ENCODE measurements around the gene CLCN7.
"Not testable (repeated sequence)": the region's sequence is repeated elsewhere in the genome, so short reads cannot be mapped to it uniquely, and the experiment has no call there.

The CLCN7 gene

DNA sequence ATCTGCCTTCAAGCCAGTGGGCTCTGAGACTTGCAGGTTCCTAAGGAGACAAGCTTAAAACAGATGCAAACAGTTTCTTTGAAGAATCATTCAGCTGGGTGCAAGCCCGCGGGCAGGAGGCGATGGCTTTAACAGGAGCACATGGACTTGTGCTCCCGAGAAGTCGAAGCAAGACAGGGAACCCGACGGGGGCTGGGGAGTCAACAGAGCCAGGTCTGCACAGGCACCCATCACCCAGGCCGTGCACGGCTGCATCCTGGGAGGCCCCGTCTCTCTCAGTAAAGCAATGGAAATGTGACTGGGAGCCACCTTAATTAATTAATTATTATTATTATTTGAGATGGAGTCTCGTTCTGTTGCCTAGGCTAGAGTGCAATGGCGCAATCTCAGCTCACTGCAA, 14.2 kb upstream of the CLCN7 start:
- H3K36me3 Mint-ChIP-seq (ENCODE audit: insufficient read depth): peaks cover 3% of the 10 kb centered on the region
- H3K27me3 Mint-ChIP-seq: no peaks in the 10 kb centered on the region
- H3K4me1 Mint-ChIP-seq: peaks cover 9% of the 10 kb centered on the region
- no peak for DNase-seq (ENCODE audit: low spot score in 2 of 2)
- ATAC-seq (replicated peaks; ENCODE audit: extremely low read depth, poor library complexity, severe bottlenecking): no peak
- H3K27ac Mint-ChIP-seq (ENCODE audit: low read depth): no peak overlapping the region
- no peak overlapping the region for H3K4me3 Mint-ChIP-seq
- no peaks in the 10 kb centered on the region for H3K9me3 Mint-ChIP-seq

DNA sequence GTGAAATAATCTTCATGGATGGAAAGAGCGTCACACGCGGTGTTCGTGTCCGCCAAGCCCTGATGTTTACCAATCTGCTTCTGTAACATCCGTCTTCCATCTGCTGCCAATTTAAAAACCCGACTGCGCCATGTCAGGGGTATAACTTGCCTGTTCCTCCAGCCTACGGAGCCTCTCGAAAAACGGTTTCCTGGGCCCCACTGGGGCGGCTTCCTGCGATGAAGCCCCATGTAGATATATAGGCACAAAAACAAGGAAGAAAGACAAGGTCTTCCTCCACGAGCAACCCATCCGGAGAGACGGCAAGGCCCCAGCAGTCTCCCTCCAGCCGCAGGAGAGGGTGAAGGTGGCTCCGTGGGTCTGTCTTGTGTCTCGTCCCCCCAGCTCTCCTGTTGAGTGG, 13.8 kb upstream of the CLCN7 start, which contains the start of gene PTX4:
TSS of gene PTX4 (minus strand) at position 326 of the 400 bp plus-strand sequence. CDS start at position 291, 35 bp downstream.
- H3K4me1 Mint-ChIP-seq: peaks cover 9% of the 10 kb centered on the region
- no peaks in the 10 kb centered on the region for H3K27me3 Mint-ChIP-seq
- DNase-seq (ENCODE audit: low spot score in 2 of 2) (no peak), ATAC-seq (replicated peaks; ENCODE audit: extremely low read depth, poor library complexity, severe bottlenecking) (no peak)
- peak within 1 kb of the TSS; percentile 12 for H3K27ac Mint-ChIP-seq (ENCODE audit: low read depth)
- H3K9me3 Mint-ChIP-seq: no peaks in the 10 kb centered on the region
- H3K36me3 Mint-ChIP-seq (ENCODE audit: insufficient read depth): peaks cover 3% of the 10 kb centered on the region
- H3K4me3 Mint-ChIP-seq: no peak within 1 kb of the TSS

DNA sequence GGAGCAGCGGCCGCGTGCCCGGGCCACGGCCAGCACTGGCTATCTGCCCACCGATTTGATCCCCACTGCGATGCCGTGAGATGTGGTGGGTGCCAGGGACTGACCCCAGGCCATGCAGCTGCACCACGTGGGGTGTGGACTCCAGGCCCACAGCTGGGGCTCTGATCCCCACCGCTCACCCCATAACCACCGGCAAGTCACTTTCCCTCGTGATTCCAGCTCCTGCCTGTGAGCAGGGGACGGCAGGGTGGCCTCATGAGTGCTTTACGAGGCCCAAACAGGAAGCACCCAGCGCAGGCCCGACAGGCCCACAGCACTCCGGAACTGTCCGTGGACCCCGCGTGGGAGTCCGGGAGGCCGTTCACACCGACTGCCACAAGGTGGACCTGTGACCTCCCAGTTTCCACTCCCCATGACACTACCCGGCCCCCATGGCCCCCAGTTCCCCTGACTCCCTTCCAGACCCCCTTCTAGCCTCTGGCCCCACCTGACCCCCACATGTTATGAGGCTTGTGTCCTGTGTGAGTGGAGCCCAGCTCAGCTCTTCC, 13.3 kb upstream of the CLCN7 start:
- peaks cover 9% of the 10 kb centered on the region for H3K4me1 Mint-ChIP-seq
- H3K36me3 Mint-ChIP-seq (ENCODE audit: insufficient read depth): peaks cover 3% of the 10 kb centered on the region
- ATAC-seq (replicated peaks; ENCODE audit: extremely low read depth, poor library complexity, severe bottlenecking) (no peak), DNase-seq (ENCODE audit: low spot score in 2 of 2) (no peak)
- peak overlapping the region; percentile 12 for H3K27ac Mint-ChIP-seq (ENCODE audit: low read depth)
- no peaks in the 10 kb centered on the region for H3K27me3 Mint-ChIP-seq
- H3K4me3 Mint-ChIP-seq: no peak overlapping the region
- H3K9me3 Mint-ChIP-seq: no peaks in the 10 kb centered on the region

DNA sequence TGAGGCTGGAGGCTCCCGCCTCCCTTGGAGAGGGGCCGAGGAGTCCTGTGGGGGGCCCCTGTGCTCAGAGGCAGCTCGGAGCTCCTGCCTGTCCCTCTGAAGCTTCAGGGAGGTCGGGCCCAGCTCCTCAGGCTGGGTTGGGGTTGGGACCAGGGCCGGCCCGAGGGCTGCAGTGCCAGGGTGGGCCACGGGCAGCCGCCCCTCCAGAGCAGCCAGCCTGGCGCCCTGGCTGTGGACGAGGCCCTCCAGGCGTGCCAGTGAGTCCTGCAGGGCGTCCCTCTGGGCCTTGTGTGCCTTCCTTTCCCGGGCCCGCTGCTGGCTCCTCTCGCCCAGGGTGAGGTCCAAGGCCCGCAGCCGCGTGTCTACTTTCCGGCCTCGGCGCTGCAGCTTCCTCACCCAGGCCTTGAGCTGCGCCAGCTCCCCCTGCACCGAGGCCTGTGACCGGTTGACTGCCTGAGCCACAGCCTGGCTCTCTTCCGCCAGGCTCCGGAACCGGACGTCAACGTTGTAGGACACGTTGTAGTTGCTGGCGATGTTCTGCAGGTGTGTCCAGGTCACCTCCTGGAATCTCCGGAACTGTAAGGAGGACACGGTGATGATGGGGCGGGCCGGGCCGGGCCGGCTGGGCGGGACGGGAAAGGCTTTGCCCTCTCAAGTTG, 12.7 kb upstream of the CLCN7 start:
- Mint-ChIP-seq H3K4me3 (no peak overlapping the region), H3K27ac (ENCODE audit: low read depth) (no peak overlapping the region)
- no peak for ATAC-seq (replicated peaks; ENCODE audit: extremely low read depth, poor library complexity, severe bottlenecking)

DNA sequence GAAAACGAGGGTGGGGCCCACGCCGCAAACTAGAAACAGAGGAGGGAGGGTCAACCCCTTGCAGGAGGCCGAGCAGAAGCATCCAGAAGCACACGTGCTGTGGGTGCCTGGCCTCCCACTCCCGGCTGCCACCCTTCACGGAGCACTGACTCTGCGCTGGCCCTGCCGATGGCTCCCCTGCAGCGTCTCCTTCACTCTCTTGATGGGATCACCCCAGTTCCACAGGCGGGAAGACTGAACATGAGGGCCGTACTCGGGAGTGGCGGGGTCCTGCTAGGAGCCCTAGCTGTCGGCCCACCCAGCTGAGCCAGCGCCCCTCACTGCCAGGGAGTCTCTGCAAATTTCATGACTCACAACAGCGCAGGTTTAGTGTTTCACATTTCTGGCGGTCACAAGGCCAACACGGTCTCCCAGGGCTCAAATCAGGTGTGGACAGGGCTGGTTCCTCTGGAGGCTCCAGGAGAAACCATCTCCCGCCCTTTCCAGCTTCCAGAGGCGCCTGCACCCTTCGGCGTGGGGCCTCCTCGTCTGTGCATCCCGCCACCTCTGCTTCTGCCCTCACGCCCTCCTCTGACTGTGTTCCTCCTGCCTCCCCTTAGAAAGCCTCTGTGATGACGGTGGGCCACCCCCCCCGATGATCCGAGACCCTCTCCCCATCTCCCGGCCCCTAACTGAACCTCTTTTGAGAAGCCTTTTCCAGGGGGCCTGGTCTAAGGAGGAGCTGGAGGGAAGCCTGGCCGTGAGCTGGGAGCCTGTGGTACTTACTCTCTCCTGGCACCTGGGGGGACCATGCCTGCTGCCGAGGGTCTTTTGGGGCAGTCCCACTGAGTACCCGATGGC, 11.9 kb upstream of the CLCN7 start:
- no peak for ATAC-seq (replicated peaks; ENCODE audit: extremely low read depth, poor library complexity, severe bottlenecking)
- H3K27me3 Mint-ChIP-seq: no peaks in the 10 kb centered on the region
- H3K4me1 Mint-ChIP-seq: no peaks in the 10 kb centered on the region

More for the DNA sequence above, 12.7 kb upstream of the CLCN7 start:
- peaks cover 3% of the 10 kb centered on the region for H3K4me1 Mint-ChIP-seq
- H3K36me3 Mint-ChIP-seq (ENCODE audit: insufficient read depth): peaks cover 1% of the 10 kb centered on the region
- no peaks in the 10 kb centered on the region for H3K9me3 Mint-ChIP-seq
- no peaks in the 10 kb centered on the region for H3K27me3 Mint-ChIP-seq
- DNase-seq (ENCODE audit: low spot score in 2 of 2): no peak

DNA sequence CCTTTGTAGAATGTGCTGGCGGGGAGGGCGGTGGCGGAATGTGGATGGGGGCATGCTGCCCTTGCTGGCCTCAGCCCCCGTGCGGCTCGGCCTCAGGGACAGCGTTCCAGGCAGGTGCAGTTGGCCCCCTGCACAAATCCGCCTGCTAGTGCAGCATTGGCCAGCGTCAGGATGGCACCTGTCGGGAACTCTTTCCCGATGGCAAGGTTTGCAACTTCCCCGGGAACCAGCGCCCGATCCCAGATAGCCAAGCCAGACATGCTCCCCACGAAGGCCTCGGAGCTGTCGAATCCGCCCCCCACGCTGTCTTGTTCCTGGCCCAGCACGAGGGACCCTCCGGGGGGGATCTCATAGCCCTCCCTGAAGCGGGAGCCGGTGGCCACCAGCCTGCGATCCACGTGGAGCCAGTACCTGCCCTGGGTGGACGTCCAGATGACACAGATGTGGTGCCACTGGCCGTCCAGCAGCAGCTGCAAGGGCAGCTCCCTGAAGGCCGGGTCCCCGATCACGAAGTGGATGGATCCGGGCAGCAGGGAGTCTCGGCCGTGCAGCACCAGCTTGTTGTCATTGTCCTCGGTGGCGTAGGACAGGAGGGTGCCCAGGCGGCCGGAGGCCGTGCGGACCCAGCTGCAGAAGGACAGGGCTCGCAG, 11.1 kb upstream of the CLCN7 start:
- ATAC-seq (replicated peaks; ENCODE audit: extremely low read depth, poor library complexity, severe bottlenecking): no peak
- Mint-ChIP-seq H3K36me3 (ENCODE audit: insufficient read depth) (peaks cover 1% of the 10 kb centered on the region), H3K27me3 (no peaks in the 10 kb centered on the region), H3K4me3 (no peak overlapping the region), H3K9me3 (no peaks in the 10 kb centered on the region), H3K4me1 (no peaks in the 10 kb centered on the region), H3K27ac (ENCODE audit: low read depth) (no peak overlapping the region)
- no peak for DNase-seq (ENCODE audit: low spot score in 2 of 2)

More for the DNA sequence above, 11.9 kb upstream of the CLCN7 start:
- DNase-seq (ENCODE audit: low spot score in 2 of 2): no peak
- no peak overlapping the region for H3K27ac Mint-ChIP-seq (ENCODE audit: low read depth)
- peaks cover 1% of the 10 kb centered on the region for H3K36me3 Mint-ChIP-seq (ENCODE audit: insufficient read depth)
- H3K4me3 Mint-ChIP-seq: no peak overlapping the region
- H3K9me3 Mint-ChIP-seq: no peaks in the 10 kb centered on the region

DNA sequence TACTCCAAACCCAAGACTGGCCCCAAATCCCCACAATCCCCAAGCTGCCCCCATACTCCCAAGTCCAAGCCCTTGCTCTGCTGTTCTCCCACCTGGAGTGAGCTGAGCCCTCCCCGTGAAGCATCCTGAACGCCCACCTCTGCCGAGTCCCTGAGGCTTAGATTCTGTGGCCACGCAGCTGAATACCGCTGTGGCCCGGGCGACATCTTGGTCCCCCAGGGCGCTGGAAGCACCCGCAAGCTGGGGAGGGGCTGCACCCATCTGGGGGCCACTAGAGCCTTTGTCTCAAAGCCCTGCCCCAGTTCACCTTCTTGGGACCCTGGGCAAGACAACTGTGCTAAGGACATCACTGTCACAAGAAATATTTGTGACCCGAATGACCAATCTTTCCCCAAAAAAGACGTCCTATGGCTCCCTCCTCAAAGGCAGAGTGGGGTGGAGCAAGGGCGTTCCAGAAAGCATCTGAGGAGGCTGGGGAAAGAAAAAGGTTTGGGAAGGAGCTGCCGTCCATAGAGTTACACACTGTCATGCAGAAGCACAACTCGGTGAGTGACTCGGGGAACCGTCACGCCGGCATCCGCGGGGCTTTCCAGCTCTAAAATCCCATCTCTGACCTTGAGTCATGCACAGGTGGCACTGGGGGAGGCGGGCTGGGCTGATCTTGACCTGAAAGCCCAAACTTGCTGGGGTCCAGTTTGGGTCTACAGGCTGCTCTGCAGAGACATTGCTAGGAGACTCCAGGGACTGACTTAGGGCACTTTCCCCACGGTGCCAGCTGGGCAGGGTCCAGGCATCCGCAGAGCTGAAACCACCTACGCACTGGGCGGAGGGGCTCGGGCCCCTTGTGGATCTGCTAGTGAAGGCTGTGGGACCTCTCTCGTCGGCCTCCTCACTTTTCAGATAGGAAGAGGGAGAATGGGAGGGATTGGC, 7.3 kb upstream of the CLCN7 start:
- Mint-ChIP-seq H3K9me3 (no peaks in the 10 kb centered on the region), H3K27ac (ENCODE audit: low read depth) (no peak overlapping the region), H3K4me1 (no peaks in the 10 kb centered on the region), H3K36me3 (ENCODE audit: insufficient read depth) (peaks cover 1% of the 10 kb centered on the region), H3K27me3 (no peaks in the 10 kb centered on the region), H3K4me3 (no peak overlapping the region)
- ATAC-seq (replicated peaks; ENCODE audit: extremely low read depth, poor library complexity, severe bottlenecking) (no peak), DNase-seq (ENCODE audit: low spot score in 2 of 2) (no peak)

DNA sequence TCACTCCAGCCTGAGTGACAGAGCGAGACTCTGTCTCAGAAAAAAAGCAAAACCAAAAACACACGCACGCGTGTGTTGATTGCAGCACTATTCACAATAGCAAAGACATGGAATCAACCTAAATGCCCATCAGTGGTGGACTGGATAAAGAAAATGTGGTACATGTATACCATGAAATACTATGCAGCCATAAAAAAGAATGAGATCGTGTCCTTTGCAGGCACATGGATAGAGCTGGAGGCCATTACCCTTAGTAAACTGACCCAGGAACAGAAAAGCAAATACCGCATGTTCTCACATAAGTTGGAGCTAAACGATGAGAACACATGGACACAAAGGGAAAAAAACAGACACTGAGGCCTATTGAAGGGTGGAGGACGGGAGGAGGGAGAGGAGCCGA, 4.1 kb upstream of the CLCN7 start:
- not testable (repeated sequence) for DNase-seq (ENCODE audit: low spot score in 2 of 2); H3K9me3 Mint-ChIP-seq; H3K36me3 Mint-ChIP-seq (ENCODE audit: insufficient read depth); H3K27me3 Mint-ChIP-seq; H3K4me1 Mint-ChIP-seq; ATAC-seq (replicated peaks; ENCODE audit: extremely low read depth, poor library complexity, severe bottlenecking); H3K4me3 Mint-ChIP-seq; H3K27ac Mint-ChIP-seq (ENCODE audit: low read depth)

DNA sequence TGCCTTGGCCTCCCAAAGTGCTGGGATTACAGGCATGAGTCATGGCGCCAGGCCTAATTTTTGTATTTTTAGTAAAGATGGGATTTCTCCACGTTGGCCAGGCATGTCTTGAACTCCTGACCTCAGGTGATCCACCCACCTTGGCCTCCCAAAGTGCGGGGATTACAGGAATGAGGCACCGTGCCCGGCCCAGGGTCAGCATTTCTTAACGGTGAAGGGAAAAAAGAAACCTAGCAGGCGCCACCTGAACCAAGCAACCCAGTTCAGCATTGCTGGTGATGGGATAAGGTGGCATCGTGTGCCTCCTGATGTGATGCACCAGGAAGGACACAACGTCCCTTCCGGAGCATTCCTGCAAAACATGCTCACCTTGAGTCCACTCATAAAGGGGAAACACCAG, 2.2 kb upstream of the CLCN7 start:
- Mint-ChIP-seq H3K9me3 (no peaks in the 10 kb centered on the region), H3K36me3 (ENCODE audit: insufficient read depth) (peaks cover 5% of the 10 kb centered on the region), H3K27ac (ENCODE audit: low read depth) (no peak overlapping the region), H3K4me1 (peaks cover 12% of the 10 kb centered on the region), H3K27me3 (no peaks in the 10 kb centered on the region), H3K4me3 (no peak overlapping the region)
- no peak for DNase-seq (ENCODE audit: low spot score in 2 of 2)
- ATAC-seq (replicated peaks; ENCODE audit: extremely low read depth, poor library complexity, severe bottlenecking): no peak

DNA sequence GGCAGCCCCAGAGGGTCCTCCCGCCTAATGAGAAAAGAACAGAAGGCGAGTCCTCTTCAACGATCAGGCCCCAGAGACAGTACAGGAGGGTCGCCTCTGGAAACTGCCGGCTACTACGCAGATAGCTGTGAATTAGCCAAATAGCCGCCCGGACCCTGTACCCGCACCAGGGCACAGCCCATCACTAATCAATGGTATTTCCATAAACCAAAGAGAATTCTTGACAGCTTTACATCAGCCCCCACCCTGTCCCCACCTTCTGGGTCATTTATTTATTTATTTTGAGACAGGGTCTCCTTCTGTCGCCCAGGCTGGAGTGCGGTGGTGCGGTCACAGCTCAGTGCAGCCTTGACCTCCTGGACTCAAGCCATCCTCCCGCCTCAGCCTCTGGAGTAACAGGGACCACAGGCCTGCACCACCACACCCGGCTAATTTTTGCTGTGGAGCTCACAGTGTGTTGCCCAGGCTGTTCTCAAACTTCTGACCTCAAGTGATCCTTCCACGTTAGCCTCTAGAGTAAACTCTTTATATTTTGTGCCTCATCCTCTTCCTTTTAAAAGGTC, 805 bp upstream of the CLCN7 start:
- DNase-seq (ENCODE audit: low spot score in 2 of 2) (no peak), ATAC-seq (replicated peaks; ENCODE audit: extremely low read depth, poor library complexity, severe bottlenecking) (no peak)
- H3K27me3 Mint-ChIP-seq: no peaks in the 10 kb centered on the region
- peak overlapping the region; percentile 72 for H3K4me3 Mint-ChIP-seq
- H3K9me3 Mint-ChIP-seq: no peaks in the 10 kb centered on the region
- peaks cover 5% of the 10 kb centered on the region for H3K36me3 Mint-ChIP-seq (ENCODE audit: insufficient read depth)
- H3K4me1 Mint-ChIP-seq: peaks cover 18% of the 10 kb centered on the region
- peak overlapping the region; percentile 65 for H3K27ac Mint-ChIP-seq (ENCODE audit: low read depth)

DNA sequence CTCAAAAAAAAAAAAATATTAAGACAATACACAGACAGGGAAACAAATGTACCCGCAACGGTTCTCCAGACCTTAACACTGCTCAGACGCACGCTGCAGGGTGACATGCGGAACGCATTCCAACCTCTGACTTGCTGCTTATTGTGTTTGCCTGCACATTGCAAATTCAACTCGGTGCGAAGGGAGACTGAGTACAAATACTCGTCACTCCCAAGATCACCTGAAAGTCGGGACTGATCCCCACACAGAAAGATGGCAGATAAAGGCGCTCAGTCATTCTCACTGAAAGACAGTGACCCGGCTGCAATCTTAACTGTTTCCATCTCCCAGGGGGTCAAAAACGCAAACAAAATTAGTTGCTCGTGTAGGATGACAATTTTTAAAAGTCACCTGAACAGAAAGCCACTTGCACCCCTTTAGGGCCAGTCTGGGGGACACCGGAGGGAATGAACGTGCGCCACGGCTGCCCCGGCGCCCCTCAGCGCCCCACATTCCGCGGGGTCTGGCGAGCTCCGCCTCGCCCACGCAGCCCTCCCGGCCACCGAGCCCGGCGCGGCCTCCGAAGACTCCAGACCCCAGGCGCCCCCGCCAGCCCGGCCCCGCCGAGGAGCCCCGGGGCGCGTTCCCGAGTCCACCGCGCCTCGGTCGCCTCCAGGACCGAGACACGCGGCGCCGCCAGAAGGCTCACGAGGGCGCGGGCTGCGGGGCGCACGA, 589 bp downstream of the CLCN7 start:
- Mint-ChIP-seq H3K9me3 (no peaks in the 10 kb centered on the region), H3K27ac (ENCODE audit: low read depth) (no peak overlapping the region), H3K27me3 (no peaks in the 10 kb centered on the region), H3K36me3 (ENCODE audit: insufficient read depth) (peaks cover 5% of the 10 kb centered on the region), H3K4me1 (peaks cover 28% of the 10 kb centered on the region), H3K4me3 (peak overlapping the region; percentile 72)
- DNase-seq (ENCODE audit: low spot score in 2 of 2): no peak
- ATAC-seq (replicated peaks; ENCODE audit: extremely low read depth, poor library complexity, severe bottlenecking): no peak
